Measurements from ENCODE around the gene MAB21L2.

GRCh38 chr4:150585611-150586010, 3.7 kb downstream of the MAB21L2 start:
- TF ChIP-seq CTCF (conservative IDR thresholded peaks at IDR 0.05; ENCODE audit: low read depth in 2 of 2), result no peak
- TF ChIP-seq JUNB (IDR thresholded peaks at IDR 0.05; ENCODE audit: unreplicated experiment), result no peak
